SK-N-MC (cell line): ENCODE measurements around the gene COL18A1.
"Not testable (repeated sequence)": the region's sequence is repeated elsewhere in the genome, so short reads cannot be mapped to it uniquely, and the experiment has no call there.

Source experiments
- DNase-seq: peaks from one replicate; pipeline ENCODE4 v3.0.0-alpha.2; 2011; ENCODE audit warnings: low read depth, low spot score
- H3K27ac ChIP-seq: fragments of 200-600 bp; sonication (generic); 2 replicates; pipeline ENCODE4 v1.5.1; 2016; ENCODE audit warnings: mixed run types
- H3K36me3 ChIP-seq: fragments of 200-600 bp; sonication (generic); 2 replicates; pipeline ENCODE4 v1.6.1; 2017; ENCODE audit warnings: antibody characterized with exemption, low read length, mixed read lengths; ENCODE audit not compliant: insufficient read depth
- H3K4me3 ChIP-seq: fragments of 200-600 bp; sonication (generic); 2 replicates; pipeline ENCODE4 v1.5.1; 2016
- H3K9ac ChIP-seq: fragments of 200-600 bp; sonication (generic); 2 replicates; pipeline ENCODE4 v1.8.0; 2017; ENCODE audit warnings: mixed run types, mixed read lengths; ENCODE audit not compliant: insufficient read length
- H3K9me3 ChIP-seq: fragments of 200-600 bp; sonication (generic); 2 replicates; pipeline ENCODE4 v1.6.1; 2017; ENCODE audit warnings: low read depth, mild to moderate bottlenecking, antibody characterized with exemption, low read length, moderate library complexity, mixed read lengths
- EZH2 ChIP-seq: fragments of 200-600 bp; sonication (generic); IDR thresholded peaks from one replicate; pipeline ENCODE4 v1.6.1; 2017; ENCODE audit warnings: antibody characterized with exemption
- FOXP2 ChIP-seq: optimal IDR thresholded peaks from 2 replicates; pipeline ENCODE3; 2011; ENCODE audit warnings: mild to moderate bottlenecking, moderate library complexity; ENCODE audit not compliant: insufficient read depth; ENCODE audit errors: extremely low read length, control extremely low read depth
- POLR2AphosphoS5 ChIP-seq: IDR thresholded peaks from 2 replicates; pipeline ENCODE4 v1.6.1; 2012; ENCODE audit warnings: mild to moderate bottlenecking, low read depth, low read length, borderline replicate concordance

COL18A1 gene

DNA sequence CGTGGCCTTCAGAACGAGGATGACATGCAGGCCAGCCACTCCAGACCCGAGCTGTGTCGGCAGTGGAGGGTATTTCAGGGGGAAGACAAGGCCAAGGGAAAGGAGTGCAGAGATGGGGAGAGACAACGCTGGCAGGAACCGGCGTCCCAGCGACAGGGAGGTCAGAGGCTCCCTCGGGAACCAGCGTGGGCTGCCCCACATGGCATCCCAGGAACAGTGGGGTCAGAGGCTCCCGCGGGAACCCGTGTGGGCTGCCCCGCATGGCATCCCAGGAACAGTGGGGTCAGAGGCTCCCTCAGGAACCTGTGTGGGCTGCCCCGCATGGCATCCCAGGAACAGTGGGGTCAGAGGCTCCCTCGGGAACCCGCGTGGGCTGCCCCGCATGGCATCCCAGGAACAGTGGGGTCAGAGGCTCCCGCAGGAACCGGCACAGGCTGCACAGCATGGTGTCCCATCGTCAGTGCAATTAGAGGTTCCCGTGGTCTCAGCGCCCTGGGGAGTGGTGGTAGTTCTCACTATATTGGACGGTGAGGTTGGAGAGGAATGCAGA is 94.3 kb downstream of the COL18A1 start:
- no peak for TF ChIP-seq EZH2
- H3K9ac ChIP-seq, result no peak overlapping the region
- no peaks in the 10 kb centered on the region for H3K9me3 ChIP-seq
- H3K36me3 ChIP-seq, result no peaks in the 10 kb centered on the region
- no peak overlapping the region for H3K27ac ChIP-seq
- DNase-seq, result no peak
- no peak overlapping the region for H3K4me3 ChIP-seq

GRCh38 chr21:45499970-45500577 is 95.1 kb downstream of the COL18A1 start:
- H3K9ac ChIP-seq, result no peak overlapping the region
- H3K4me3 ChIP-seq, result no peak overlapping the region
- no peaks in the 10 kb centered on the region for H3K9me3 ChIP-seq
- H3K36me3 ChIP-seq, result no peaks in the 10 kb centered on the region
- DNase-seq, result no peak
- no peak for TF ChIP-seq POLR2AphosphoS5
- TF ChIP-seq FOXP2, result no peak
- TF ChIP-seq EZH2, result no peak
- H3K27ac ChIP-seq, result no peak overlapping the region

DNA sequence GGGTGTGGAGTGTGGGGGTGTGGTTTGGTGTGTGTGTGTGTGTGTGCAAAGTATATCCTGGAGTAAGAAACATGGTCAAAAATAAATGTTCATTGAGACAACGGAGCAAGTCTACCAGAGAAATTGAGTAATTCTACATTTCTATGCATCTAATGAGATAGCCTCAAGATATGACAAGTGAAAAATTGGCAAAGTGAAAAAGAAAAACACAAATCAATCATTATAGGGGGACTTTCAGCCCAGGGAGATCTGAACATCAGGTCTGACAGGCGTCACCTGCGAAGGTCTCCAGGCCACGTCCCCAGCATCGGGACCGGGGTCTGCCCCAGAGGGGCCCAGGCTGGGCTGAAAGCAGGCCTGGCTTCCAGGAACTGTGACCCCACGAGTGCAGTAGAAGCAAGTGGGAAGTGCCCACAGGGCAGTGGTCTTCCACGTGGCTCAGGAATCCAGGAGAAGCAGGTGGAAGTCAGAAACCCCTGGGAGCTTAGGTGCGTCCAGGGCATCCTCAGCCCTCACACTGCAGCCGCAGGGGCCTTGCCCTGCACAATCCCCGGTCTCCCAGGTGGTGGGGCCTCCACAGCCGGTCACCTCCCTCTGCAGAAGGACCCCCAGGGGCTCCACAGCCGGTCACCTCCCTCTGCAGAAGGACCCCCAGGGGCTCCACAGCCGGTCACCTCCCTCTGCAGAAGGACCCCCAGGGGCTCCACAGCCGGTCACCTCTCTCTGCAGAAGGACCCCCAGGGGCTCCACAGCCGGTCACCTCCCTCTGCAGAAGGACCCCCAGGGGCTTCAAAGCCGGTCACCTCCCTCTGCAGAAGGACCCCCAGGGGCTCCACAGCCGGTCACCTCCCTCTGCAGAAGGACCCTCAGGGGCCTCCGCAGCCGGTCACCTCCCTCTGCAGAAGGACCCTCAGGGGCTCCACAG is 96.4 kb downstream of the COL18A1 start:
- not testable (repeated sequence) for H3K27ac ChIP-seq, H3K9ac ChIP-seq, H3K9me3 ChIP-seq, H3K36me3 ChIP-seq, DNase-seq, H3K4me3 ChIP-seq

GRCh38 chr21:45502006-45502345 is 97.0 kb downstream of the COL18A1 start:
- Histone ChIP-seq H3K36me3 (no peaks in the 10 kb centered on the region), H3K27ac (no peak overlapping the region), H3K9me3 (no peaks in the 10 kb centered on the region), H3K4me3 (no peak overlapping the region), H3K9ac (no peak overlapping the region)
- no peak for TF ChIP-seq POLR2AphosphoS5
- no peak for DNase-seq

GRCh38 chr21:45502600-45502999 is 97.6 kb downstream of the COL18A1 start:
- H3K36me3 ChIP-seq, result no peaks in the 10 kb centered on the region
- H3K9ac ChIP-seq, result no peak overlapping the region
- no peaks in the 10 kb centered on the region for H3K9me3 ChIP-seq
- no peak overlapping the region for H3K4me3 ChIP-seq
- no peak for TF ChIP-seq FOXP2
- TF ChIP-seq EZH2, result no peak
- no peak for TF ChIP-seq POLR2AphosphoS5
- DNase-seq, result no peak
- no peak overlapping the region for H3K27ac ChIP-seq

DNA sequence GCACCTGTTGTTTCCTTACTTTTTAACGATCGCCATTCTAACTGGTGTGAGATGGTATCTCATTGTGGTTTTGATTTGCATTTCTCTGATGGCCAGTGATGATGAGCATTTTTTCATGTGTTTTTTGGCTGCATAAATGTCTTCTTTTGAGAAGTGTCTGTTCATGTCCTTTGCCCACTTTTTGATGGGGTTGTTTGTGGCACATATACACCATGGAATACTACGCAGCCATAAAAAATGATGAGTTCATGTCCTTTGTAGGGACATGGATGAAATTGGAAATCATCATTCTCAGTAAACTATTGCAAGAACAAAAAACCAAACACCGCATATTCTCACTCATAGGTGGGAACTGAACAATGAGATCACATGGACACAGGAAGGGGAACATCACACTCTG is 98.3 kb downstream of the COL18A1 start:
- not testable (repeated sequence) for DNase-seq, H3K9me3 ChIP-seq, H3K36me3 ChIP-seq

DNA sequence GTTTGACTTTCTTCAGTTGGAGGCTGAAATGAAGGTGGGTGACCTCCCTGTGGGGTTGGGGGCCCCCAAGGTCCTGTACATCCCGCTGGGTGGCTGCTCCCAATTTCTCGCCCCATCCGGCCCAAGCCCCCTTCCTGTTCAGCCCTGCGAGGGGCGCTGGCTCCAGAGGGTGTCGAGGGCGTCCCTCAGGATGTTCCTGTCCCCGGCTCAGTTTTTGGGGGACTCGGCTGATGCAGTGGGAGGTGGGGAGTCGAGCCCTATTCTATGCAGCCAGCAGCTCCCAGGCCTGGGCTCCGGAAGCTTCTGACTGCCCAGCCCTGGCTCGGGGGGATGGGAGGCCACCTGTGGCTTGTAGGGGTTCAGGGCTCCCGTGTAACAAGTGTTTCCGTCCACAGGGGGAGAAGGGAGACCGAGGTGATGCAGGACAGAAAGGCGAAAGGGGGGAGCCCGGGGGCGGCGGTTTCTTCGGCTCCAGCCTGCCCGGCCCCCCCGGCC is 99.1 kb downstream of the COL18A1 start:
- H3K9me3 ChIP-seq, result no peaks in the 10 kb centered on the region
- no peaks in the 10 kb centered on the region for H3K36me3 ChIP-seq
- no peak for TF ChIP-seq POLR2AphosphoS5
- TF ChIP-seq FOXP2, result no peak
- no peak for TF ChIP-seq EZH2
- no peak overlapping the region for H3K9ac ChIP-seq
- no peak overlapping the region for H3K27ac ChIP-seq
- H3K4me3 ChIP-seq, result no peak overlapping the region
- no peak for DNase-seq

More for the DNA sequence above, 98.3 kb downstream of the COL18A1 start:
- H3K9ac ChIP-seq, H3K4me3 ChIP-seq, H3K27ac ChIP-seq: not testable (repeated sequence)

DNA sequence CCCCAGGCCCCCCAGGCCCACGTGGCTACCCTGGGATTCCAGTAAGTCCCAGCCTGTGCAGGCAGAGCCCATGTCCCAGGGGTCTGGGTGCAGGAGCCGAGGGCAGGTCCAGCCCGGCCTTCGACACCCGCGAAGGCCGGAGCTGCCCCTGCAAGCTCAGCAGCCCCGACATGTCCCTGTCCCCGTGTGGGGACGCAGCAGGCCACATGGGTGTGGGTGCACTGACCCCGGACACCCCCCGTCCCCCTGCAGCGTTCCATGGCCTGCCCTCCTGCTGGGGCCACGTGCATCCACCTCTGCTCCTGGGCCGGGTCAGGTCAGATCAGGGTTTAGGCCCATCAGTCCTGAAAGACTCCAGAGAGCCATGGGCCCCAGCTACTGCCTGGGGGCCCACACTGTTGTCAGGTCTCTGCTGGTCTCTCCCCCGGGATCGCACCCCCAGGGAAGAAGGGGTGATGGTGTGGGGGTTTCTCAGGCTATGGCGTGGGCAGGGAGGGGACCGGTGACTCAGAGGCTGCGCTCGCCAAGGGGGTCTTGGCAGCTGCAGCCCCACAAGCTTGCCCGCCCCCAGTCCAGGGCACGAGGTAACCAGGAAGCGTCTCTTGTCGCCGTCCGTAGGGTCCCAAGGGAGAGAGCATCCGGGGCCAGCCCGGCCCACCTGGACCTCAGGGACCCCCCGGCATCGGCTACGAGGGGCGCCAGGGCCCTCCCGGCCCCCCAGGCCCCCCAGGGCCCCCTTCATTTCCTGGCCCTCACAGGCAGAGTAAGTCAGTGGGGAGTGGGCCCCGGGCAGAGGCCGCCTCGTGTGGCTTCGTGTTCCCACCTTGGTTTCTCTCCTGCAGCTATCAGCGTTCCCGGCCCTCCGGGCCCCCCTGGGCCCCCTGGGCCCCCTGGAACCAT is 99.8 kb downstream of the COL18A1 start:
- H3K9ac ChIP-seq, result no peak overlapping the region

More for the DNA sequence above, 99.8 kb downstream of the COL18A1 start:
- Histone ChIP-seq H3K36me3 (no peaks in the 10 kb centered on the region), H3K4me3 (no peak overlapping the region), H3K9me3 (no peaks in the 10 kb centered on the region), H3K27ac (no peak overlapping the region)
- DNase-seq, result no peak
- no peak for TF ChIP-seq EZH2
- no peak for TF ChIP-seq POLR2AphosphoS5
- TF ChIP-seq FOXP2, result no peak
